HCT116 (cell line): ENCODE measurements around the gene TAF8. TPM values are rescaled to one million over a fixed set of nuclear protein-coding genes. Genes with fewer than 3 reads are reported as not detected.

Experiments used
- ATAC-seq: fragments of 200-7000 bp; cut with Tn5 transposase; 2 replicates; pipeline ENCODE4 v1.9.1; 2020; ENCODE audit warnings: mild to moderate bottlenecking, moderate library complexity
- BruUV-seq: library from RNA; stranded (reverse); fragments of 400-500 nt; replicated peaks from 2 replicates; lab custom pipeline; 2021; lab: Mats Ljungman, UMichigan
- CTCF ChIA-PET: fragments of 300-600 bp; sonication (Branson Sonifier 250); formaldehyde crosslinking; loops from one replicate; lab custom pipeline; 2021; ENCODE audit warnings: antibody characterized with exemption; lab: Charles Lee
- POLR2A ChIA-PET: fragments of 300-600, 350-600 bp; sonication (Branson Sonifier 250); formaldehyde crosslinking; loops from one replicate; lab custom pipeline; 2021; ENCODE audit warnings: antibody characterized with exemption; lab: Charles Lee
- RAD21 ChIA-PET, 2 experiments: fragments of 300-600 bp; sonication (Branson Sonifier 250); formaldehyde crosslinking; loops; one replicate each; lab custom pipeline; 2023; ENCODE audit warnings: low total read pairs in 2 of 2; ENCODE audit not compliant: uncharacterized antibody in 2 of 2, unreplicated experiment in 2 of 2, low non-redundant PET in 1 of 2; lab: Charles Lee
- DNase-seq: peaks from one replicate; pipeline ENCODE4 v3.0.0-alpha.2; 2010; ENCODE audit warnings: low read depth, low spot score
- H2AFZ ChIP-seq: fragments of 200-600 bp; shearing (Covaris generic), sonication (generic); 2 replicates; pipeline ENCODE4 v1.6.1; 2017; ENCODE audit warnings: low read depth, mixed run types, mixed read lengths, antibody characterized with exemption, low read length; ENCODE audit not compliant: poor library complexity, severe bottlenecking
- H3K27ac ChIP-seq: 2 replicates; pipeline ENCODE4 v1.5.1; 2012; ENCODE audit warnings: low read depth, low read length
- H3K27me3 ChIP-seq: fragments of 200-600 bp; sonication (generic); 2 replicates; pipeline ENCODE4 v1.6.1; 2016; ENCODE audit warnings: mixed run types, low read length, mixed read lengths; ENCODE audit not compliant: insufficient read depth
- H3K36me3 ChIP-seq, 2 experiments: fragments of 200-500 bp in 1 of 2; fragments of 200-600 bp in 1 of 2; sonication (Bioruptor generic) in 1 of 2; sonication (generic) in 1 of 2; 2 replicates each; pipeline versions ENCODE4 v1.5.1 to v1.6.1; 2014 to 2016; ENCODE audit warnings: low read length in 2 of 2, inconsistent platforms in 1 of 2, mixed read lengths in 1 of 2, mixed run types in 1 of 2; ENCODE audit not compliant: insufficient read depth in 2 of 2, control insufficient read depth in 1 of 2
- H3K4me1 ChIP-seq, 2 experiments: fragments of 200-600 bp in 1 of 2; sonication (generic) in 1 of 2; 2 replicates each; pipeline versions ENCODE4 v1.5.1 to v1.6.1; 2012 to 2017; ENCODE audit warnings: low read length in 2 of 2, inconsistent platforms in 1 of 2, mild to moderate bottlenecking in 1 of 2, mixed read lengths in 1 of 2, mixed run types in 1 of 2, moderate library complexity in 1 of 2; ENCODE audit not compliant: insufficient read depth in 2 of 2, control insufficient read depth in 1 of 2
- H3K4me2 ChIP-seq: fragments of 200-600 bp; sonication (generic); 2 replicates; pipeline ENCODE4 v1.6.1; 2017; ENCODE audit warnings: mixed run types, low read length, mixed read lengths
- H3K4me3 ChIP-seq, 2 experiments: fragments of 200-600 bp in 1 of 2; sonication (generic) in 1 of 2; replicated peaks in 1 of 2; 2 replicates each; pipeline ENCODE4 v1.5.1; 2011 to 2016; ENCODE audit warnings: low read length in 2 of 2, control low read depth in 1 of 2, low read depth in 1 of 2, mild to moderate bottlenecking in 1 of 2, mixed read lengths in 1 of 2, mixed run types in 1 of 2
- H3K79me2 ChIP-seq: fragments of 200-600 bp; sonication (generic); 2 replicates; pipeline ENCODE4 v1.6.1; 2017; ENCODE audit warnings: mild to moderate bottlenecking, mixed run types, low read length, moderate library complexity, mixed read lengths; ENCODE audit not compliant: insufficient read depth
- H3K9ac ChIP-seq: fragments of 200-600 bp; sonication (generic); 2 replicates; pipeline ENCODE4 v1.6.1; 2016; ENCODE audit warnings: low read length, mixed read lengths
- H3K9me2 ChIP-seq: fragments of 200-600 bp; sonication (generic), shearing (Covaris generic); 2 replicates; pipeline ENCODE4 v1.6.1; 2017; ENCODE audit warnings: mixed run types, mild to moderate bottlenecking, moderate library complexity; ENCODE audit not compliant: insufficient read depth
- H3K9me3 ChIP-seq, 2 experiments: fragments of 200-500 bp in 1 of 2; fragments of 200-600 bp in 1 of 2; sonication (Bioruptor generic) in 1 of 2; sonication (generic) in 1 of 2; 2 replicates each; pipeline ENCODE4 v1.6.1; 2014 to 2017; ENCODE audit warnings: low read length in 2 of 2, mixed read lengths in 2 of 2, inconsistent platforms in 1 of 2, low read depth in 1 of 2, mild to moderate bottlenecking in 1 of 2, mixed run types in 1 of 2, moderate library complexity in 1 of 2; ENCODE audit not compliant: control insufficient read depth in 1 of 2, insufficient read depth in 1 of 2
- H4K20me1 ChIP-seq: fragments of 200-600 bp; sonication (generic), shearing (Covaris generic); 2 replicates; pipeline ENCODE4 v1.6.1; 2017; ENCODE audit warnings: mixed run types, mild to moderate bottlenecking, moderate library complexity; ENCODE audit not compliant: insufficient read depth
- CTCF ChIP-seq, 3 experiments: fragments of 200-600 bp in 1 of 3; sonication (generic) in 1 of 3; IDR thresholded peaks in 2 of 3; conservative IDR thresholded peaks in 1 of 3; 2 replicates each; pipeline ENCODE4 v1.5.1; 2012 to 2017; ENCODE audit warnings: low read depth in 2 of 3, low read length in 2 of 3, antibody characterized with exemption in 1 of 3, borderline replicate concordance in 1 of 3, control low read depth in 1 of 3, mild to moderate bottlenecking in 1 of 3, mixed read lengths in 1 of 3, mixed run types in 1 of 3, moderate library complexity in 1 of 3; ENCODE audit not compliant: insufficient read depth in 1 of 3
- RAD21 ChIP-seq: IDR thresholded peaks from 2 replicates; pipeline ENCODE4 v1.6.1; 2012; ENCODE audit warnings: low read depth, mild to moderate bottlenecking
- ZBTB33 ChIP-seq: IDR thresholded peaks from 2 replicates; pipeline ENCODE4 v1.6.1; 2011; ENCODE audit warnings: mild to moderate bottlenecking, low read length, moderate library complexity; ENCODE audit not compliant: insufficient replicate concordance; ENCODE audit errors: extremely low read depth
- intact Hi-C: fragments of 100-400 bp; cut with micrococcal nuclease; formaldehyde crosslinking; loops from 2 replicates; pipeline ENCODE4 v1.10.0; 2022
- total RNA-seq: library from RNA; stranded (reverse); gene quantifications from one replicate; pipeline ENCODE4 v1.2.1, GENCODE V29; 2021; ENCODE audit not compliant: unreplicated experiment

Gene TAF8
- total RNA-seq, 1 experiment from 2014 or later: 29.5 TPM

- no peak overlapping the region for H3K27ac ChIP-seq
- no peaks in the 10 kb centered on the region for H3K9me3 ChIP-seq
- no peaks in the 10 kb centered on the region for H3K79me2 ChIP-seq
- no peaks in the 10 kb centered on the region for H3K9me2 ChIP-seq
- intact Hi-C loops: no loop called here
- ATAC-seq: 0 out of 2 replicates have a peak, but pooled peaks have one; percentile 33
- RAD21 ChIA-PET: no interaction called here
- H3K4me2 ChIP-seq: no peak overlapping the region
- no peaks in the 10 kb centered on the region for H4K20me1 ChIP-seq
- H3K4me3 ChIP-seq: no peak overlapping the region
- H3K9ac ChIP-seq: no peak overlapping the region
- POLR2A ChIA-PET: interaction anchor here (1.6 kb wide), 1 partner anchor 10 kb away, joined by 3 read pairs; no protein-coding TSS in a partner anchor
- TF ChIP-seq ZBTB33 (no peak), CTCF (IDR thresholded peaks at IDR 0.05 in 2 of 3, conservative IDR thresholded peaks at IDR 0.05 in 1 of 3; ENCODE audit: borderline replicate concordance in 1 of 3, insufficient read depth in 1 of 3, low read depth in 2 of 3, low read length in 2 of 3) (peak in 2 of 3 experiments; percentile 46 to 48; a peak in 4 of 6 replicates), RAD21 (peak; percentile 25; the same call in 1 of the 2 replicates)
- TF ChIP-seq, all 23 proteins: peak for 2
- H3K4me1 ChIP-seq: peaks cover 18 to 38% of the 10 kb centered on the region in 2 experiments
- BruUV-seq: no TSS peak
- no peaks in the 10 kb centered on the region for H3K27me3 ChIP-seq
- CTCF ChIA-PET: interaction anchor here (0.8 kb wide), 1 partner anchor 13 kb away, joined by 3 read pairs; no protein-coding TSS in a partner anchor
- H3K36me3 ChIP-seq: no peaks in the 10 kb centered on the region
- DNase-seq: no peak
- H2AFZ ChIP-seq: no peak overlapping the region
Measured at GRCh38 chr6:42086046-42087035, 36.0 kb downstream of the TAF8 start.
